HepG2 (cell line): ENCODE measurements around the gene TRPV4. TPM values are rescaled to one million over a fixed set of nuclear protein-coding genes. Genes with fewer than 3 reads are reported as not detected.

Experiments
- CREM ChIP-seq, 2 experiments: sonication (generic) in 1 of 2; formaldehyde crosslinking in 1 of 2; IDR thresholded peaks; 2 replicates each; pipeline versions ENCODE4 v1.4.0 to v1.6.1; 2016 to 2020; ENCODE audit warnings: antibody characterized with exemption in 1 of 2, mild to moderate bottlenecking in 1 of 2, missing genetic modification reagents in 1 of 2
- POLR2AphosphoS2 ChIP-seq: IDR thresholded peaks from 2 replicates; pipeline ENCODE4 v1.6.1; 2011; ENCODE audit warnings: low read depth, low read length, improper control_type of control experiment
- REPIN1 ChIP-seq: sonication (generic); formaldehyde crosslinking; IDR thresholded peaks from 2 replicates; pipeline ENCODE4 v1.8.0; 2022; ENCODE audit warnings: missing genetic modification reagents, low read depth, mild to moderate bottlenecking, borderline replicate concordance
- RFX5 ChIP-seq: IDR thresholded peaks from 2 replicates; pipeline ENCODE4 v1.6.1; 2011; ENCODE audit warnings: low read depth, low read length, improper control_type of control experiment
- SMC3 ChIP-seq: IDR thresholded peaks from 2 replicates; pipeline ENCODE4 v1.6.1; 2011; ENCODE audit warnings: low read length, improper control_type of control experiment
- TGIF2 ChIP-seq: IDR thresholded peaks from 2 replicates; pipeline ENCODE4 v1.6.1; 2016; ENCODE audit warnings: control low read depth, missing compliant biosample characterization
- TOE1 ChIP-seq: sonication (generic); formaldehyde crosslinking; IDR thresholded peaks from 2 replicates; pipeline ENCODE4 v1.4.0; 2020; ENCODE audit warnings: mild to moderate bottlenecking, missing genetic modification reagents
- ZNF292 ChIP-seq: sonication (generic); formaldehyde crosslinking; IDR thresholded peaks from 2 replicates; pipeline ENCODE4 v1.8.1; 2022; ENCODE audit warnings: mild to moderate bottlenecking, low read depth, missing genetic modification reagents, borderline replicate concordance
- ZNF563 ChIP-seq: sonication (generic); formaldehyde crosslinking; IDR thresholded peaks from 2 replicates; pipeline ENCODE4 v1.8.0; 2022; ENCODE audit warnings: mild to moderate bottlenecking, moderate library complexity, missing genetic modification reagents
- ZNF75D ChIP-seq: sonication (generic); formaldehyde crosslinking; IDR thresholded peaks from 2 replicates; pipeline ENCODE4 v1.8.1; 2023; ENCODE audit warnings: missing genetic modification reagents, mild to moderate bottlenecking, borderline replicate concordance
- ZNF782 ChIP-seq: sonication (generic); formaldehyde crosslinking; IDR thresholded peaks from 2 replicates; pipeline ENCODE4 v1.4.0; 2020; ENCODE audit warnings: missing genetic modification reagents, mild to moderate bottlenecking, borderline replicate concordance
- ZNF878 ChIP-seq: sonication (generic); formaldehyde crosslinking; IDR thresholded peaks from 2 replicates; pipeline ENCODE4 v1.8.1; 2023; ENCODE audit warnings: mild to moderate bottlenecking, missing genetic modification reagents, moderate library complexity
- polyA plus RNA-seq, 8 experiments: library from polyadenylated mRNA; depleted of rRNA in 3 of 8; stranded (reverse) in 7 of 8; unstranded in 1 of 8; fragments of >200 nt; fragmentation: Illumina TruSeq in 4 of 8; extraction: Trizol in 4 of 8; gene quantifications; 2 replicates each; pipeline versions ENCODE4 v1.2.1 to v1.2.3, GENCODE V29; 2011 to 2016; ENCODE audit warnings: low read depth in 4 of 8, missing spikeins in 1 of 8, mixed read lengths in 1 of 8; ENCODE audit not compliant: insufficient read depth in 1 of 8
- total RNA-seq, 5 experiments: library from RNA; depleted of rRNA; stranded (reverse); fragments of >200 nt; fragmentation: Illumina TruSeq; extraction: Trizol; gene quantifications; 2 replicates each; pipeline ENCODE4 v1.2.3, GENCODE V29; 2016; ENCODE audit warnings: low read depth in 1 of 5
- TF ChIP-seq, protein P1 (sequence below): IDR thresholded peaks from 2 replicates; pipeline ENCODE4 v1.6.1; 2016; ENCODE audit warnings: missing compliant biosample characterization, missing genetic modification reagents, borderline replicate concordance
- TF ChIP-seq, protein P2 (sequence below): sonication (generic); formaldehyde crosslinking; IDR thresholded peaks from 2 replicates; pipeline ENCODE4 v1.5.0; 2020; ENCODE audit warnings: missing genetic modification reagents
- TF ChIP-seq, protein P3 (sequence below): sonication (generic); formaldehyde crosslinking; IDR thresholded peaks from 2 replicates; pipeline ENCODE4 v1.4.0; 2020; ENCODE audit warnings: missing genetic modification reagents

The TRPV4 gene
- total and polyA plus RNA-seq, 2 of the 13 experiments (the other 11 are each of a cell fraction or from before 2014, with no cell fraction given): 0.66 to 4.7 TPM

DNA sequence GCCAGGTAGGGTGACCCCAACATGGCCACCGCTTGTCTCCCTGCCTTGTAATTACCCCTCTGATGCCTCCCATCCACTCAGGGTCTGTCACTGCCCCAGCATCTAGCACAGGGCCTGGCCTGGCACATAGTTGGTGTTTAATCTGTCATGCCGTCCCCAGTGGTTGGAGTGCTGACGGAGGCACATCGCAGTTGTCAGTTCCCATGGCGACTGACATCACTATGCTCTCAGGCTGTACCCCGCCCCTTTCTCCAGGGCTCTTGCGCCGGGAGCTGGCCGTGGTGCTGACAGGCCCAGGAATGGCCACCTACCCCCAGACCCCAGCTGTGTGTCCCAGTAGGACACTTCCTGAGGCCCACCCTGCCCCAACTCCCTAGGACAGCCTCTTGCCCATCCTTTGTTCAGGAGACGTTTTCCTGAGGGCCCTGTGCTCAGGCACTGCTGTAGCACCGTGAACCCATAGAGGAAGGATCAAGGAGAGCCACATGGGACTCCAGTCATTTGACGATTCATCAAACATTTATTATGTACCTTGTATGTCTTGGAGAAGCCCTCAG lies 96.6 kb downstream of the TRPV4 start (continued):
- no peak for TF ChIP-seq TOE1
- TF ChIP-seq, protein P1, sequence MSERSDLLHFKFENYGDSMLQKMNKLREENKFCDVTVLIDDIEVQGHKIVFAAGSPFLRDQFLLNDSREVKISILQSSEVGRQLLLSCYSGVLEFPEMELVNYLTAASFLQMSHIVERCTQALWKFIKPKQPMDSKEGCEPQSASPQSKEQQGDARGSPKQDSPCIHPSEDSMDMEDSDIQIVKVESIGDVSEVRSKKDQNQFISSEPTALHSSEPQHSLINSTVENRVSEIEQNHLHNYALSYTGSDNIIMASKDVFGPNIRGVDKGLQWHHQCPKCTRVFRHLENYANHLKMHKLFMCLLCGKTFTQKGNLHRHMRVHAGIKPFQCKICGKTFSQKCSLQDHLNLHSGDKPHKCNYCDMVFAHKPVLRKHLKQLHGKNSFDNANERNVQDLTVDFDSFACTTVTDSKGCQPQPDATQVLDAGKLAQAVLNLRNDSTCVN (CRISPR knock-in tag): no peak
- no peak for TF ChIP-seq ZNF75D (CRISPR knock-in tag)
- no peak for TF ChIP-seq CREM (IDR thresholded peaks at IDR 0.05)
- no peak for TF ChIP-seq CREM (CRISPR knock-in tag; IDR thresholded peaks at IDR 0.05)
- TF ChIP-seq, protein P2, sequence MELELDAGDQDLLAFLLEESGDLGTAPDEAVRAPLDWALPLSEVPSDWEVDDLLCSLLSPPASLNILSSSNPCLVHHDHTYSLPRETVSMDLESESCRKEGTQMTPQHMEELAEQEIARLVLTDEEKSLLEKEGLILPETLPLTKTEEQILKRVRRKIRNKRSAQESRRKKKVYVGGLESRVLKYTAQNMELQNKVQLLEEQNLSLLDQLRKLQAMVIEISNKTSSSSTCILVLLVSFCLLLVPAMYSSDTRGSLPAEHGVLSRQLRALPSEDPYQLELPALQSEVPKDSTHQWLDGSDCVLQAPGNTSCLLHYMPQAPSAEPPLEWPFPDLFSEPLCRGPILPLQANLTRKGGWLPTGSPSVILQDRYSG: no peak
- TF ChIP-seq SMC3: no peak
- TF ChIP-seq POLR2AphosphoS2: no peak
- no peak for TF ChIP-seq TGIF2 (CRISPR knock-in tag)
- TF ChIP-seq ZNF878 (CRISPR knock-in tag): peak; percentile 42; the same call in 1 of the 2 replicates
- TF ChIP-seq REPIN1 (CRISPR knock-in tag): no peak
- TF ChIP-seq ZNF782 (CRISPR knock-in tag): no peak
- no peak for TF ChIP-seq ZNF563 (CRISPR knock-in tag)
- TF ChIP-seq RFX5: no peak
- TF ChIP-seq ZNF292 (CRISPR knock-in tag): no peak
- TF ChIP-seq, protein P3, sequence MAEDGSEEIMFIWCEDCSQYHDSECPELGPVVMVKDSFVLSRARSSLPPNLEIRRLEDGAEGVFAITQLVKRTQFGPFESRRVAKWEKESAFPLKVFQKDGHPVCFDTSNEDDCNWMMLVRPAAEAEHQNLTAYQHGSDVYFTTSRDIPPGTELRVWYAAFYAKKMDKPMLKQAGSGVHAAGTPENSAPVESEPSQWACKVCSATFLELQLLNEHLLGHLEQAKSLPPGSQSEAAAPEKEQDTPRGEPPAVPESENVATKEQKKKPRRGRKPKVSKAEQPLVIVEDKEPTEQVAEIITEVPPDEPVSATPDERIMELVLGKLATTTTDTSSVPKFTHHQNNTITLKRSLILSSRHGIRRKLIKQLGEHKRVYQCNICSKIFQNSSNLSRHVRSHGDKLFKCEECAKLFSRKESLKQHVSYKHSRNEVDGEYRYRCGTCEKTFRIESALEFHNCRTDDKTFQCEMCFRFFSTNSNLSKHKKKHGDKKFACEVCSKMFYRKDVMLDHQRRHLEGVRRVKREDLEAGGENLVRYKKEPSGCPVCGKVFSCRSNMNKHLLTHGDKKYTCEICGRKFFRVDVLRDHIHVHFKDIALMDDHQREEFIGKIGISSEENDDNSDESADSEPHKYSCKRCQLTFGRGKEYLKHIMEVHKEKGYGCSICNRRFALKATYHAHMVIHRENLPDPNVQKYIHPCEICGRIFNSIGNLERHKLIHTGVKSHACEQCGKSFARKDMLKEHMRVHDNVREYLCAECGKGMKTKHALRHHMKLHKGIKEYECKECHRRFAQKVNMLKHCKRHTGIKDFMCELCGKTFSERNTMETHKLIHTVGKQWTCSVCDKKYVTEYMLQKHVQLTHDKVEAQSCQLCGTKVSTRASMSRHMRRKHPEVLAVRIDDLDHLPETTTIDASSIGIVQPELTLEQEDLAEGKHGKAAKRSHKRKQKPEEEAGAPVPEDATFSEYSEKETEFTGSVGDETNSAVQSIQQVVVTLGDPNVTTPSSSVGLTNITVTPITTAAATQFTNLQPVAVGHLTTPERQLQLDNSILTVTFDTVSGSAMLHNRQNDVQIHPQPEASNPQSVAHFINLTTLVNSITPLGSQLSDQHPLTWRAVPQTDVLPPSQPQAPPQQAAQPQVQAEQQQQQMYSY (CRISPR knock-in tag): no peak
